ENCODE data around the gene SAMSN1.
"Not testable (repeated sequence)": the region's sequence is repeated elsewhere in the genome, so short reads cannot be mapped to it uniquely, and the experiment has no call there.

Gene SAMSN1

DNA sequence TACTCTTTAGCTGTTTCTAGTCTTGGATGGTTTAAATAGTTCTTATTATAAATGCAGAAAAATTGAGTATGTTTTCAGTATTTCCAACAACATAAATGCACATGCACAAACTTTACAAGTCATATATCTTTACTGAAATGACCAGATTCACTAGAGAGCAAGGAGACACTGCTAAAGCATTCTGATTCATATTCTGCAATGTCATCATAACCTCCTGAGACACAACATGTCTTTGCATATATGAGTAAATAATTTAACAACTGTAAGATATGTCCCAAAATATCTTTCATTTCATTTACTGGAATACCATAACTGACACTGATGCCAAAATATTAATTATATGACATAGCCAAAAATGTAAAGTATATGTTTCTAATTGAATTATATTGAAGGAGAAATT, 16.8 kb upstream of the SAMSN1 start:
- DNase-seq (ENCODE audit: low read depth) = no peak

DNA sequence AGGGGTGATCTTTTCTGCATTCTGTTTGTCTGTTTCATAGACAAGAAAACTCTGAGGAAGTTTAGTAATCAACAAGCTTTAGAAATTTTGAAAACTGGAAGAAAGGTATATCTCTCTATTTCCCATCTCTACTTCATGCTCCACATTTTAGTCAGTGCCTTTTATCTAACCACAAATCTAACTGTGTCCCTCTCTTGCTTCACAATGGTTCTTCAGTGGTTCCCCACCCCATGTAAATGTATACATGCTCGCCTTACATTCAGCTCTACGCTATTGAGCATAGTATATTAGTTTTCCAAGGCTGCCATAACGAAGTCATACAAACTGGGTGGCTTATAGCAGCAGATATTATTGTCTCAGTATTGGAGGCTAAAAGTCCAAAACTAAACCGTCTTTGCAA, 14.4 kb upstream of the SAMSN1 start:
- DNase-seq (ENCODE audit: low read depth) = no peak

DNA sequence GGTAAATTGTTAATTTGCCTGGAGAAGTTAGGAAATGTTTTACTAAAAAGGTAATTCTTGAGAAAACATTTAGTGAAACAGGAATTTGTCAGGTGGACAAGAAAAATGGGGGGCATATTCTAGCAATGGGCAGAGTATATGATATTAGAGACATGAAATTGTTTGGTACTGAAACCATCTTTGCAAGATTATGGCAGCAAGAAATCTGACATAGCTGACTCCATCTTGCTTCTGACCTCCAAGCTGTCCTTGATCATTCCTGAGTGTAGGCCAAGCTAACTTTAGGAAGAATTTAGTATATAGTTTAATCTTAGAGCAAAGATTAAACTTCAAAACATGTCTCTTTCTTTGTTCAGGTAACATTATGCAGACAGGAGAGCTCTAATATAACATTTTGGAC, 14.0 kb upstream of the SAMSN1 start:
- DNase-seq (ENCODE audit: low read depth) = no peak

DNA sequence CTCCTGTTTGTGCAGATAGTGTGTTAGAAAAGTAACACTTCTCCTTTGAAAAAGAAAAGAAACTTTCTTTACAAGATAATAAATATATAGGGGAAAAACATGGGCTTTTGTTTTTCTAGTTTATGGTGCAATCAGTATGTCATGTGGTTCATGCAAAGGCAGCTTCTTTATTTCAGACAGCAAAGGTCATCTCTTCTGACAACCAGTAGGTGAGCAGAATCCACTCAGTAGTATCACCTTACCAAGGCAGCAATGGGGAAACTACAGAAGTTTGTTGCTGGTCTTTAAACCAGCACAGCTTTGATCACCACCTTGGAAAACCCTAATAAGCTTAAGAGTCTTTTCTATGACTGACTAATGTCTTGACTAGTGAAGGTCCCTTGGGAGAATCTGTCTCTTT, 13.0 kb upstream of the SAMSN1 start:
- no peak for DNase-seq (ENCODE audit: low read depth)

DNA sequence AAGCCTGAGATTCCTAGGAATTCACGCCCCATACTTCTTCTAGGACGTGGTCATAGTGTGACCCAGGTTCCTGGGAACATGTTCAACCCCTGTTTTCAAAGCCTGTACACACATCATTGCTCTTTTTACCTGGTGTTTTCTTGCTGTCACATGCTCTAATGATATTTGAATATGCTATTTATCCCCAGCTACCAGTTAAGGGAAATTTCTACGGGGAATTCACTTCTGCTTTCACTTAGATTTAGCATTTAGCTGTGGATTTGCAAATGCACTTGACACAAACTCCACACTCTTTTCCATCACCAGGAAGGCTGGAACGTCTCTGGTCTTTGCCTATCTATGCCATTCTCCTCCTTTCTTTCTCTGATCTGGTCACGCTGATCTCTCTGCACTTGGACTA, 11.3 kb upstream of the SAMSN1 start:
- DNase-seq (ENCODE audit: low read depth) = no peak

DNA sequence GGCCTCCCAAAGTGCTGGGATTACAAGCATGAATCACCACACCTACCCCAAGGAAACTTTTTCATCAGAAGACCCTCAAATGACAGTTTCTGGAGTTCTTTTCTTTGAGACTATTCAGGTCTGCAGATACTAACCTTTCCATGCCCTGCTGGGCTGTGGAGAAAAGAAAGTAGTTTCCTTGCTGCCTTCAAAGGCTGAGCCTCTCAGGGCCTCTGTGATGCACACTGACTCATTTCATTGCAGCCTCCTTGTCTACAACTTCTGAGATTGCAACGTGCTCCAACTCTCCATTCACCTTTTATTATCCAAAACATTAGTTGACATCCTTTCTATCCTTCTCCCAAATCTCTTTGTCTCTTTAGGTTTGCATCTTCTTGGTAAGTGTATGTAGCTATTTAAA, 8.8 kb upstream of the SAMSN1 start:
- DNase-seq (ENCODE audit: low read depth) = peak; percentile 37

DNA sequence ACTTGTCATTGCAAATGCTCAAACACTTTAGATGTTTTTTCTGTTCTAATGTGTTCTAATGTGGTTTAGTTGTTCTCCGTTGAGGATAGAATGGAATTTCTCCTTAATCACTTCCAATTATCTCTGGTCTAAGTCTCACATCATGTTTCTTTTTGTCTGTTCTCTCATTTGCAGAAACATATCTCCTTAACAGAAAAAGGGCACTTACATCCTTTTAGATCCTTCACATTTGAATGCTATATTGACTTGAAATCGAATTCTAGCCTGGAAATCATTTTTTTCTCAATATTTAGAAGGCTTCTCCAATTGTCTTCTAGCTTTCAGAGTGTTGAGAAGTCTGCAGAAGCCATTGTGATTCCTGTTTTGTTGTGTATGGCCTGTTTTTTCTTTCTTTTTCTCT, 7.3 kb upstream of the SAMSN1 start:
- DNase-seq (ENCODE audit: low read depth) = no peak

DNA sequence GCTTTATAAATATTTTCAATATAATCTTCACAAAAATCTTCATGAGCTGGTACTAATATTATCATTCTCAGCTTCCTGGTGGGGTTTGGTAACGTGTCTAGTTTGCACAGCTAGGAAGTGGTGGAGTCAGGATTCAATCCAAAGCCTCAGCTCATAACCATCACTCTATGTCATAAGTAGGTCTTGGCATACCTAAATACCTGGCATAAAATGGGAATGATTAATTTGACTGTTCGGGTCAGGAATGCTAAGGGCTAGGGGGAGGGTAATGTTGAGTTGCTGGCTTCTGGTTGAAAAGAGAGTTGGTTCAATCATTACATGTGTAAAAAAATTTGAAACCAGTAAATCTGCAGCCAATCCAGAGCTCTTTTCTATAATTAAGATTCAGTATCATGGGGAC, 5.6 kb upstream of the SAMSN1 start:
- DNase-seq (ENCODE audit: low read depth) = no peak

DNA sequence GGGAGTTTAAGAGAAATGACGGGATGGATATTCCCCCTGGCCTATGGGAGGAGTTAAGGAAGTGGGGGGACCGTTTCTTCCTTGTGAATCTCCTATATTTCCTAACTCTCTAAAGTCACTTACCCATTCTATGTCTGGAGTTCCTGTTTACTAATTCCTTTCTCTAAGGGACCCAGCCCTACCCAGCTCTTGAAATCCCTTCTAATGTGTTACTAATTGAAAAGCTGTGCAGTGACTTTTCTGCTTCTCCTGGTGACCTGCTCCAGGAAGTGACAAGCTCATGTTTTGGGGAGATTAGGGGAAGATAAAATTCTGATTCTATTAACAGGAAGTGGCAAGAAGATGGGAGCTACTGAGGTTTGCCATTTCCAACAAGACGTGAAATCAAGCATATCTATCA, 4.0 kb upstream of the SAMSN1 start:
- DNase-seq (ENCODE audit: low read depth) = no peak

DNA sequence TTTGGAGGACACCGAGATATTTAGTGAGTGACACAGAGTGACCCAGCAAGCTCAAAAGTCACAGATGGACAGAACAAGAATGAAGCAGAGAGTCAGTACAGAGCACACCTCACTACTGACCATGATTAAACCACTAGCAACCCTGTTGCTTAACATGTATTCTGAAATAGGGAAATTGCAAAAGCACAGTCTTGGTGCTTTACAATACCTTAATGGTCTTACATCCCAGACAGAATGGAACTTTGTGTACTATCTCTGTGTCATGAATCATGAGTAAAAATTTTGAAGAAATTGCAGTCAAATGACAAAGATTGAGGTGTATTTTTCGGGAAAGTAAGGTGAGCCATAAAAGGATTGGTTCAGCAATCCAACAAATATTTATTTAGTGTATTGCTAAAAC, 2.7 kb upstream of the SAMSN1 start:
- no peak for DNase-seq (ENCODE audit: low read depth)

DNA sequence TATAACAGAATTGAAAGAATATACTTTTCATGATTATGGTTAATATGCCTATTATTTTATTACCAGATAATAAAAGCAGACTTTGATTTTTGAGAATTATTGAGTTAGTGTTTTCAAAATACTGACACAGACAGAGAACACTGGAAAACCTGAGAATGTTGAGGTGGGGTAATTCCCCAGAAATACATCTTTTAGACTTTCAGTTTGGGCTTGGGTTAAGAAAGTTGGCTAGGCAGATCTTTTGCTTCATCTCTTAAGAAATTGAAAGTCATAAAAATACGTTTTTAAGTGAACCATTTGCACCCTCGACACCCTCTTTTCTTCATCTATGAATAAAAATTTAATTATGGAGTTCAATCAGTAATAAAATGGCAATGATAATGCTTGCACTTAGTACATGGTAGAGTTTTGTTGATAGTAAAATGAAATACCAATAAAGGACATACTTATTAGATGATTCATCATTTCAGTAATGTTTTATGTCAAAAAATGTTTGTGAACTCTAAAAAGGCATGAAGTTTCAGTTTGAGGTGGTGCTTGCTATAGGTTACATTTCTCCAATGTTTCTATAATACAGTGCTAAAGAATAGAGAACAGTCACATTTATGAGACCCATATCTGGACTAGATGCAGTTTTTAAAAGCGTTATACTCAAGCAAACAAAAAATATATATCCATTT, 1.9 kb upstream of the SAMSN1 start:
- no peak for DNase-seq (ENCODE audit: low read depth)

DNA sequence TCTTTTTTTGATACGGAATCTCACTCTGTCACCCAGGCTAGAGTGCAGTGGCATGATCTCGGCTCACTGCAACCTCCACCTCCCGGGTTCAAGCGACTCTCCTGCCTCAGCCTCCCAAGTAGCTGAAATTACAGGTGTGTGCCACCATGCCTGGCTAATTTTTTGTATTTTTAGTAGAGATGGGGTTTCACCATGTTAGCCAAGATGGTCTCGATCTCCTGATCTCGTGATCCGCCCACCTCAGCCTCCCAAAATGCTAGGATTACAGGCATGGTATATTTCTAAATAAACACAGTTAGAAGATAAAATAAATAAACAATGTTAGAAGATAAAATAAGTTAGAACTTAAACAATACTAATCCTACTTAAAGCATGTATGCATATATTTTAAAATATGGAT, 604 bp upstream of the SAMSN1 start:
- not testable (repeated sequence) for DNase-seq (ENCODE audit: low read depth)

DNA sequence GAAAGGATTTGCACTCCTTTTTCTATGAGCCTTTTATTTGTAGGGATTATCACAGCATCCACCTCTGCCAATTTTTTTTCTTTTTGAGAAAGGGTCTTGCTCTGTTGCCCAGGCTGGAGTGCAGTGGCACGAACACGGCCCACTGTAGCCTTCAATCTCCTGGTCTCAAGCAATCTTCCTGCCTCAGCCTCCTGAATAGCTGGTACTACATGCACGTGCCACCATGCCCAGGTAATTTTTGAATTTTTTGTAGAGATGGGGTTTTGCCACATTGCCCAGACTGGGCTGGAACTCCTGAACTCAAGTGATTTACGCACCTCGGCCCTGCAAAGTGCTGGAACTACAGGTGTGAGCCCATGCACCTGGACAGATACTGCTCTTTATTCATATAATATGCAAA, 2.1 kb downstream of the SAMSN1 start:
- no peak for DNase-seq (ENCODE audit: low read depth)

DNA sequence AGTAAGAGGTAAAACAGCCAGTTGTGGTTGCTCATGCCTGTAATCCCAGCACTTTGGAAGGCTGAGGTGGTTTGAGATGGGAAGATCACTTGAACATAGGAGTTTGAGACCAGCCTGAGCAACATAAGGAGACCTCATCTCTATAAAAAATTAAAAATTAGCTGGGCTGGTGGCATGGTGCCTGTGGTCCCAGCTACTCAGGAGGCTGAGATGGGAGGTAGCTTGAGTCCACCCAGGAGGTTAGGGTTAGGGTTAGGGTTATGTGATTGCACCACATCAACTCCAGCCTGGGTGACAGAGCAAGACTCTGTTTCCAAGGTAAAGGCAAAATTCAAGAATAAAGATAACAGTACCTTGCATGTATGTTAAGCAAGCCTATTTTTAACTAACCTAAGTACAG, 3.5 kb downstream of the SAMSN1 start:
- DNase-seq (ENCODE audit: low read depth) = no peak

DNA sequence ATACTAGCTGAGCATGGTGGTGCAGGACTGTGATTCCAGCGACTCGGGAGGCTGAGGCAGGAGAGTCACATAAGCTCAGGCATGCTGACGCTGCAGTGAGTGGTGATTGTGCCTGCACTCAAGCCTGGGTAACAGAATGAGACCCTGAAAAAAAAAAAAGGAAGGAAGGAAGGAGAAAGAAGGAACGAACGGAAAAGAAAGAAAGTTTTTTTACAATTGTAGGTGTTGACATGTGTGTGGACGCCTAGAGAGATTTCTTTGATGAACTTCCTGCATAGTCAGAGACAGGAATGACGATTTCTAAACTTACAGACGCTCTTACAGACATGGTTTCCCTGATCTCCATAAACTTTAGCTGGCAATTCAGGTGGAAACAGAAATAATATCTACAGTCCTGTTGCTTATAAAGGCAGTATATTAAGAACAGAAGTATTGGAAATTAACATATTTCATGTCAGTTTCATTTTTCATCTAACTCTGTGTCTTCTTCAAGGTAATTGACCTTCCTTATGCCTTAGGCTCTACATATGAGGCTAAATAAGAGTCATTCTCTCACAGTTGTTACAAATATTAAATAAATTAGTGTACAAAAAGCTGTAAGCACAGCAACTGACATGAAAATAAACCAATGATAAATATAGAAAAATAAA, 4.1 kb downstream of the SAMSN1 start:
- no peak for DNase-seq (ENCODE audit: low read depth)

DNA sequence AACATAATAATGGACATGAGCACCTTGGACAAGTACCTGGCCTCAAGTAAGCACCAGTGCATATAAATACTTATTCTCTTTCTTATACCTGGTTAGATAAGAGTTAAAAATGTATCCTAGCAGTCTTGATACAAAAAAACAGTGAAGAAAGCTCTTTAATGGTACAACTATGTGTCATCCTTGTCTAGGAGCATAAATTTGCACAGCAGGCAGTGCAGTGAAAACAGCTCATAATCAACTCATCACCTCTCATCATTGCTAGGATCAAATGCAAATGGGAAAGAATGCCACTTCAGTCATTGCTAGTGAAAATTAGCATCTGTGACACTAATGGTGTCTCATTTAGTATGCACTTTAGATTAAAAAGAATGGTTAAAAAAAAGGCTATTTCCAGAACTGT, 7.6 kb downstream of the SAMSN1 start:
- no peak for DNase-seq (ENCODE audit: low read depth)

DNA sequence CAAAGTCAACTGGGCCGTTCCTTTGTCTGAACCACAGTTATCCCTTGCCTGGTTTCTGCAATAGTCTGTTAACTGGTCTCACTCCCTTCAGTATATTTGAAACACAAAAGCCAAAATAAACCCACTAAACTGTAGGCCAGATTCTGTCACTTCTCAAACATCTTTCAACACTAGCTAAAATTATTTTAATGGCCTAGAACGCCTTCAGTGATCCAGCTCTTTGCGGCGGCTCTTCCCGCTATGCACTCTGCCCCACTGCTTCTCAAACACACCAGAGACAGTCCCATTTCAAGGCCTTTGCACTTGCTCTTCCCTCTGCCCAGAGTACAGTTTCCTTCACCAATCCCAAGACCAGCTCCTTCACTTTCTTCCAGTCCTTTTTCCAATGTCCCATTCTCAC, 9.2 kb downstream of the SAMSN1 start:
- no peak for DNase-seq (ENCODE audit: low read depth)

DNA sequence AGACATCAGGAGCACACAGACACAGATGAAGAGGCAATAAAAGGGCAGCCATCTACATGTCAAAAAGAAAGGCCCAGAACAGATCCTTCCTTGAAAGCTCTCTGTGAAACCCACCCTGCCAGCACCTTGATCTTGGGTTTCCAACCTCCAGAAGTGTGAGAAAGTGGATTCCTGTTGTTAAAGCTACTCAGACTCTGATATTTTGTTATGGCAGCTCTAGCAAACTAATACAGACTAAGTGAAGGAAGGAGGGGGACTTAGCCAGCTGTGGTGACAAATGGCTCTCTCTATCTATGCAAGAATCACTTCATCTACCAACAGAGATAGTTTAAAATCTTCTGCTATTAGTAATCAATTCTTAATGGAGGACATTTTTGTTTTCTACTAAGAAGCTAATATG, 10.4 kb downstream of the SAMSN1 start:
- no peak for DNase-seq (ENCODE audit: low read depth)

DNA sequence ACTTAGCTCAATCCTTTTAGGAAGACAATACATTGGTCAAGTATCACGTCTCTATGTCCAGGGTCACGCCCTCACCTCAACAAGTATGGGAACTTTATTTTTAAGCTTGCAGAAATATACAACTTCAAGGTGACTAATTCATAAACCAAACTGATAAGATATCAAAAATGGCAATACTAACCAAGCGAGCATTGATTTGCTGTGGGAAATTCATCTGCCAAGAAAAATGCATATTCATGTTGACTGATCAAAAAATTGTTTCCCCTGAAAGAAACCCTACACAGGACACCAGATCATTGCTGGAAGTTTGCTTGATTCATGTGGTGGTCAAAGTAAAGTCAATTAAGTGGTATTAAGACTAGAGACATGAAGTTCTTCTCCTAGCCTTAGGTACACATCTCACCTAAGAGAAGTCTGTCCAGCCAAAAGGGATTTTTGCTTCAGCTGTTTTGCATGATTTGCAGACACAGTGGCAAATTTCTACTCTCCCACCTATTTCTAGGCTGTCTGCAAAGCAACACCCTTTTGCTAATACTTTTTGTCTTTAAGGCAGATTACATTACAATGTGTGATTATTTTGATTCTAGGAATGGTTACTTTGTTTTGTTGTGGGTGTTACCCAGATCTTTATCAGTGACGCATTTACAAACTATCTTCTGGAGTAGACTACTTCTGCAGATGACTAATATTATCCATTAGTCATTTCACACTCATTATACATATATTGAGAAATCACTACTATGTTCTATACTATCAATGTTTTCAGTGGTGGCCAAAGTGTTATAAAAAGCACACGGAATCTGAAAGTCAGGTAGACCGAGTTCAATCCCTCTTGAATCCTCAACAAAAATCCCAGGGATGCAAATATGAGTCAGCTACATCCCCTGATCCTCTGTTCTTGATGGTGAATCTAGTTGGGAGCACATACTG, 12.4 kb downstream of the SAMSN1 start:
- DNase-seq (ENCODE audit: low read depth) = no peak

DNA sequence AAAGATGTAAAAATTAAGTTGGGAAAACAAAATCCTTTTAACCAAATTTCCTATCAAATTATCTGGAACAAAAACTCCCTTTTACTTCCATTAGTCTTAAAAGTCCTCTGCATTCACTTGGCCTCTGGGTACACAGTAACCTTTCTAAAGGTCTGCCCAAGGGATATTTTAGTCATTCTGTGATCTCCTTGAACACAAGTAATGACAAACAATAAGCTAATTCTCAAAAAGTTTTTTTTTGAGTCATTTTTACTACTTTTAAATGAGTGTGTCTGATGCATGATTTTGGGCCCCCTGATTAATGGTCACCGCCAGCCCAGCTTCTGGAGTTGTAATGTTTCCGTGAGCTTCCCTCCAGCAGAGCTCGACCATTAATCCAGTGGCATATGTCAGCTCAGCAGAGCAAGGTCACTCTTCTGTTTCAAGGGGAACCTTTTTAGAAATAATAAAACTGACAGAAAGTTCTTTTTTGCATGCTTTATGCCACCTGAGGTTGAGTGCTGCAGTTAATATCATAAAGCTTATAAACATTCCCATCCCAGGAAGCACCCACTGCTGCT, 14.3 kb downstream of the SAMSN1 start:
- DNase-seq (ENCODE audit: low read depth) = no peak

DNA sequence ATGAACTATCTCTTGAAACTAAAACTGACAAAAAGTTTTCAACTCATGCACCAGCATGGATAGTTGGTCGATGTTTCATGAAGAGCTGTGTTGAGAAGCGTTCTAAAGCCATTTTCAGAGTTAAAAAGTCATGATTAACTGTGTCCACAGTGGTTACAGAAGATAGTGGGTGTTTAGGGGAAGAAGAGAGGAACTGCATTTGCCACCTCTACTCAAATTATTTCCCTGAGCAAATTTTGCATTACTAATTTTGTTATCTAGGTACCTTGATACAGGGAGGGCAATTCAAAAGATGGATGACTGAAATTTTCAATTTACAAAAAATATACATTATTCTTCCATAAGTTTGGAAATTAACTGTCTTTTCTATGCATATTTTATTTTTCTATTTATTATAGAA, 15.5 kb downstream of the SAMSN1 start:
- DNase-seq (ENCODE audit: low read depth) = no peak

DNA sequence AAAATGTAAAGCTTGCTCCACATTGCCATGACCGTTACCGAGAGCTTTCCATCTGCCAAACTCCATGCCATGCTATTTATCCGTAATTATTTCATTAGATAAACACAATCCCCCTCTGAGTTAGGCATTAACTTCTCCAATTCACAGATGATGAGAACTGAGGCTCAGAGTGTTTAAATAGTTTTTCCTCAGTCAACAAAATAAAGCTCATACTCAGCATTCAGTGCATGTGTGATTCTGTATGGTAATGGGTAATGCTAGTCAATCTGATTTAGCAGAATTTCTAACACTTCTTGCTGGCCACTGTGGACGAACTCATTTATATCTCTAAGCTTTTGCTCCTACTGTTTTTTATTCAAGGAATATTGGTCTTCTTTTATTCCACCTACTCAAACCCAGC, 17.3 kb downstream of the SAMSN1 start:
- no peak for DNase-seq (ENCODE audit: low read depth)

All from stimulated activated CD4-positive, alpha-beta T cell treated with anti-CD3 and anti-CD28 coated beads, Interleukin-2, amount 100 ng/mL, for 4 hours (primary cell).